Neutrophil (primary cell): ENCODE measurements around the gene SMNDC1.

Experiments used
- H3K27ac ChIP-seq: fragments of 200-600 bp; sonication (generic); 2 replicates; pipeline ENCODE4 v1.5.1; 2016; ENCODE audit warnings: mild to moderate bottlenecking, moderate library complexity
- H3K27me3 ChIP-seq: fragments of 200-600 bp; sonication (generic); 2 replicates; pipeline ENCODE4 v1.6.0; 2016; ENCODE audit warnings: mild to moderate bottlenecking
- H3K36me3 ChIP-seq: fragments of 200-600 bp; sonication (generic); 2 replicates; pipeline ENCODE4 v1.5.1; 2017
- H3K4me1 ChIP-seq, 2 experiments: fragments of 200-600 bp in 1 of 2; sonication (generic) in 1 of 2; 1 replicate in 1 of 2; 2 replicates in 1 of 2; pipeline versions ENCODE4 v1.5.1 to v1.6.1; 2013 to 2016; ENCODE audit warnings: low read depth in 1 of 2, low read length in 1 of 2, mild to moderate bottlenecking in 1 of 2, moderate library complexity in 1 of 2; ENCODE audit not compliant: control insufficient read depth in 1 of 2, insufficient read depth in 1 of 2
- H3K4me3 ChIP-seq, 2 experiments: fragments of 200-600 bp in 1 of 2; sonication (generic) in 1 of 2; 1 replicate in 1 of 2; 2 replicates in 1 of 2; pipeline ENCODE4 v1.5.1; 2013 to 2016; ENCODE audit warnings: low read depth in 1 of 2, low read length in 1 of 2, mild to moderate bottlenecking in 1 of 2, moderate library complexity in 1 of 2
- H3K9me3 ChIP-seq: fragments of 200-600 bp; sonication (generic); 2 replicates; pipeline ENCODE4 v1.5.1; 2016
- CTCF ChIP-seq: fragments of 200-600 bp; sonication (generic); IDR thresholded peaks from 2 replicates; pipeline ENCODE4 v1.5.1; 2016; ENCODE audit warnings: antibody characterized with exemption

The SMNDC1 gene

GRCh38 chr10:110321869-110322620 lies 17.3 kb upstream of the SMNDC1 start:
- no peak for TF ChIP-seq CTCF
- H3K27ac ChIP-seq = no peak overlapping the region

GRCh38 chr10:110317866-110318850 lies 13.4 kb upstream of the SMNDC1 start:
- no peak overlapping the region for H3K4me3 ChIP-seq
- H3K9me3 ChIP-seq = no peaks in the 10 kb centered on the region
- H3K27me3 ChIP-seq = no peaks in the 10 kb centered on the region
- H3K27ac ChIP-seq = no peak overlapping the region
- H3K4me1 ChIP-seq = no peaks in the 10 kb centered on the region
- no peak for TF ChIP-seq CTCF
- H3K36me3 ChIP-seq = no peaks in the 10 kb centered on the region

More at GRCh38 chr10:110321869-110322620, 17.3 kb upstream of the SMNDC1 start:
- no peaks in the 10 kb centered on the region for H3K9me3 ChIP-seq
- no peak overlapping the region for H3K4me3 ChIP-seq
- no peaks in the 10 kb centered on the region for H3K4me1 ChIP-seq
- H3K36me3 ChIP-seq = no peaks in the 10 kb centered on the region
- H3K27me3 ChIP-seq = peaks cover 3% of the 10 kb centered on the region

GRCh38 chr10:110313674-110314073 lies 9.0 kb upstream of the SMNDC1 start:
- peaks cover 0 to 11% of the 10 kb centered on the region in 2 experiments for H3K4me1 ChIP-seq
- no peak overlapping the region for H3K27ac ChIP-seq
- H3K36me3 ChIP-seq = no peaks in the 10 kb centered on the region
- H3K4me3 ChIP-seq = no peak overlapping the region
- no peak for TF ChIP-seq CTCF
- no peaks in the 10 kb centered on the region for H3K9me3 ChIP-seq
- H3K27me3 ChIP-seq = no peaks in the 10 kb centered on the region

GRCh38 chr10:110312206-110312605 lies 7.5 kb upstream of the SMNDC1 start:
- Histone ChIP-seq H3K27ac (no peak overlapping the region), H3K27me3 (no peaks in the 10 kb centered on the region), H3K4me1 (peaks cover 0 to 11% of the 10 kb centered on the region in 2 experiments), H3K4me3 (no peak overlapping the region), H3K9me3 (no peaks in the 10 kb centered on the region), H3K36me3 (no peaks in the 10 kb centered on the region)
- TF ChIP-seq CTCF = no peak

GRCh38 chr10:110311357-110311949 lies 6.7 kb upstream of the SMNDC1 start:
- no peaks in the 10 kb centered on the region for H3K36me3 ChIP-seq
- H3K27me3 ChIP-seq = no peaks in the 10 kb centered on the region
- TF ChIP-seq CTCF = no peak
- no peak overlapping the region for H3K27ac ChIP-seq
- H3K4me3 ChIP-seq = no peak overlapping the region
- no peaks in the 10 kb centered on the region for H3K9me3 ChIP-seq
- peaks cover 0 to 11% of the 10 kb centered on the region in 2 experiments for H3K4me1 ChIP-seq
